H1 (cell line): Measurements from ENCODE around the gene CAMTA1. TPM values are rescaled to one million over a fixed set of nuclear protein-coding genes. Genes with fewer than 3 reads are reported as not detected.

Experiments
- CTCF ChIA-PET: fragments of 300-600 bp; sonication (Branson Sonifier 250); formaldehyde crosslinking; loops from one replicate; lab custom pipeline; 2021; ENCODE audit not compliant: partially characterized antibody; lab: Charles Lee
- POLR2A ChIA-PET: fragments of 300-600 bp; sonication (Branson Sonifier 250); formaldehyde crosslinking; loops from one replicate; lab custom pipeline; 2021; ENCODE audit warnings: inconsistent platforms; ENCODE audit not compliant: partially characterized antibody; lab: Charles Lee
- DNase-seq, 2 experiments: peaks; one replicate each; pipeline versions ENCODE4 v3.0.0 to v3.0.0-alpha.2; 2010 to 2022; ENCODE audit warnings: low spot score in 2 of 2, low read depth in 1 of 2, mixed read lengths in 1 of 2
- FAIRE-seq: peaks from 2 replicates; lab custom pipeline; 2011; peaks lifted over from hg19 to GRCh38; lab: Jason Lieb, UNC
- H2AFZ ChIP-seq: 2 replicates; pipeline ENCODE4 v1.8.1; 2012; ENCODE audit warnings: low read length, inconsistent platforms
- H2AK5ac ChIP-seq: 2 replicates; pipeline ENCODE4 v1.6.1; 2013; ENCODE audit warnings: low read depth, low read length
- H2BK120ac ChIP-seq: replicated peaks from 2 replicates; pipeline ENCODE3; 2013; ENCODE audit warnings: low read depth, low read length, inconsistent platforms
- H2BK12ac ChIP-seq: 2 replicates; pipeline ENCODE4 v1.6.1; 2013; ENCODE audit warnings: low read depth, low read length
- H2BK15ac ChIP-seq: 2 replicates; pipeline ENCODE4 v1.6.1; 2013; ENCODE audit warnings: low read length
- H2BK20ac ChIP-seq: 2 replicates; pipeline ENCODE4 v1.6.1; 2013; ENCODE audit warnings: low read length
- H2BK5ac ChIP-seq: 2 replicates; pipeline ENCODE4 v1.6.1; 2013; ENCODE audit warnings: low read depth, low read length
- H3K14ac ChIP-seq: 2 replicates; pipeline ENCODE4 v1.6.1; 2013; ENCODE audit warnings: inconsistent platforms; ENCODE audit not compliant: insufficient read length
- H3K18ac ChIP-seq: 2 replicates; pipeline ENCODE4 v1.6.1; 2013; ENCODE audit warnings: low read length; ENCODE audit errors: extremely low read depth
- H3K23ac ChIP-seq: 2 replicates; pipeline ENCODE4 v1.6.1; 2013; ENCODE audit warnings: inconsistent platforms; ENCODE audit not compliant: insufficient read length
- H3K23me2 ChIP-seq: 2 replicates; pipeline ENCODE4 v1.6.1; 2013; ENCODE audit warnings: low read depth, low read length
- H3K27ac ChIP-seq: 2 replicates; pipeline ENCODE4 v1.6.1; 2011; ENCODE audit warnings: low read depth, low read length, inconsistent platforms
- H3K27me3 ChIP-seq, 4 experiments: replicated peaks in 1 of 4; 1 replicate in 1 of 4; 2 replicates in 3 of 4; pipeline versions ENCODE4 v1.6.1 to v1.8.1; 2011 to 2013; ENCODE audit warnings: low read length in 3 of 4, mild to moderate bottlenecking in 3 of 4, inconsistent platforms in 2 of 4, mixed read lengths in 2 of 4, moderate library complexity in 1 of 4; ENCODE audit not compliant: control insufficient read depth in 3 of 4, insufficient read depth in 3 of 4; ENCODE audit errors: extremely low read depth in 1 of 4
- H3K36me3 ChIP-seq, 4 experiments: 2 replicates each; pipeline versions ENCODE4 v1.6.1 to v1.8.1; 2011 to 2013; ENCODE audit warnings: mild to moderate bottlenecking in 4 of 4, low read length in 3 of 4, moderate library complexity in 2 of 4, control low read depth in 1 of 4, inconsistent platforms in 1 of 4; ENCODE audit not compliant: insufficient read depth in 4 of 4, control insufficient read depth in 2 of 4
- H3K4ac ChIP-seq: replicated peaks from 2 replicates; pipeline ENCODE3; 2013; ENCODE audit warnings: low read length, low read depth, mixed read lengths, inconsistent platforms; ENCODE audit not compliant: insufficient read length
- H3K4me1 ChIP-seq, 4 experiments: replicated peaks in 1 of 4; 1 replicate in 1 of 4; 2 replicates in 3 of 4; pipeline versions ENCODE4 v1.6.1 to v1.8.1; 2011 to 2013; ENCODE audit warnings: low read length in 3 of 4, inconsistent platforms in 2 of 4, mixed read lengths in 1 of 4; ENCODE audit not compliant: insufficient read depth in 4 of 4, control insufficient read depth in 3 of 4
- H3K4me2 ChIP-seq, 2 experiments: 2 replicates each; pipeline versions ENCODE4 v1.6.1 to v1.8.1; 2011 to 2013; ENCODE audit warnings: low read depth in 2 of 2, low read length in 2 of 2, control low read depth in 1 of 2, inconsistent platforms in 1 of 2, mild to moderate bottlenecking in 1 of 2; ENCODE audit not compliant: insufficient read depth in 1 of 2
- H3K4me3 ChIP-seq, 4 experiments: fragments of 200-600, 300-600 bp in 1 of 4; sonication (generic), shearing (Covaris generic), sonication (Bioruptor Twin) in 1 of 4; 2 replicates each; pipeline versions ENCODE4 v1.5.1 to v1.8.1; 2011 to 2016; ENCODE audit warnings: low read length in 4 of 4, low read depth in 3 of 4, control low read depth in 2 of 4, inconsistent platforms in 2 of 4, mild to moderate bottlenecking in 2 of 4, mixed read lengths in 1 of 4, moderate library complexity in 1 of 4; ENCODE audit not compliant: insufficient read depth in 2 of 4; ENCODE audit errors: extremely low read depth in 1 of 4
- H3K56ac ChIP-seq: replicated peaks from 2 replicates; pipeline ENCODE3; 2013; ENCODE audit warnings: low read depth, mild to moderate bottlenecking, mixed read lengths, low read length, inconsistent platforms; ENCODE audit not compliant: insufficient read length
- H3K79me1 ChIP-seq: 2 replicates; pipeline ENCODE4 v1.6.1; 2013; ENCODE audit warnings: low read depth, low read length, control low read depth
- H3K79me2 ChIP-seq, 2 experiments: 2 replicates each; pipeline versions ENCODE4 v1.6.1 to v1.8.1; 2012 to 2013; ENCODE audit warnings: low read length in 2 of 2, mild to moderate bottlenecking in 2 of 2, inconsistent platforms in 1 of 2; ENCODE audit not compliant: insufficient read depth in 2 of 2, control insufficient read depth in 1 of 2
- H3K9ac ChIP-seq, 4 experiments: replicated peaks in 1 of 4; 1 replicate in 1 of 4; 2 replicates in 3 of 4; pipeline versions ENCODE4 v1.6.1 to v1.8.1; 2011 to 2013; ENCODE audit warnings: low read depth in 3 of 4, low read length in 3 of 4, control low read depth in 2 of 4, mild to moderate bottlenecking in 2 of 4, moderate library complexity in 2 of 4, inconsistent platforms in 1 of 4; ENCODE audit errors: extremely low read depth in 1 of 4
- H3K9me3 ChIP-seq, 2 experiments: 2 replicates each; pipeline versions ENCODE4 v1.6.1 to v1.8.1; 2012 to 2013; ENCODE audit warnings: mild to moderate bottlenecking in 2 of 2, moderate library complexity in 2 of 2, control low read depth in 1 of 2, inconsistent platforms in 1 of 2, low read depth in 1 of 2, low read length in 1 of 2, mixed read lengths in 1 of 2; ENCODE audit not compliant: insufficient read depth in 2 of 2
- H4K20me1 ChIP-seq, 2 experiments: replicated peaks in 1 of 2; 2 replicates each; pipeline versions ENCODE3 to v1.8.1; 2011 to 2013; ENCODE audit warnings: inconsistent platforms in 2 of 2, low read length in 2 of 2, mild to moderate bottlenecking in 1 of 2; ENCODE audit not compliant: insufficient read depth in 2 of 2, control insufficient read depth in 1 of 2
- H4K5ac ChIP-seq: 2 replicates; pipeline ENCODE4 v1.6.1; 2013; ENCODE audit warnings: low read length, low read depth, mixed read lengths, inconsistent platforms; ENCODE audit not compliant: insufficient read length
- H4K8ac ChIP-seq: 2 replicates; pipeline ENCODE4 v1.8.0; 2013; ENCODE audit warnings: mild to moderate bottlenecking, moderate library complexity, low read length, inconsistent platforms; ENCODE audit not compliant: insufficient read depth; ENCODE audit errors: extremely low read depth
- H4K91ac ChIP-seq: replicated peaks from 2 replicates; pipeline ENCODE3; 2013; ENCODE audit warnings: low read length, mixed read lengths, inconsistent platforms; ENCODE audit not compliant: insufficient read length
- BCL11A ChIP-seq, 2 experiments: IDR thresholded peaks; one replicate each; pipeline ENCODE4 v1.6.1; 2011; ENCODE audit warnings: low read depth in 2 of 2, low read length in 2 of 2, mild to moderate bottlenecking in 2 of 2
- CHD2 ChIP-seq: IDR thresholded peaks from 2 replicates; pipeline ENCODE4 v1.6.1; 2012; ENCODE audit warnings: low read length, improper control_type of control experiment
- CTBP2 ChIP-seq: IDR thresholded peaks from 2 replicates; pipeline ENCODE4 v1.7.0; 2011; ENCODE audit warnings: borderline replicate concordance, mild to moderate bottlenecking, moderate library complexity, mixed read lengths, low read length; ENCODE audit not compliant: insufficient read depth, insufficient read length
- HDAC6 ChIP-seq: IDR thresholded peaks from one replicate; pipeline ENCODE4 v1.7.1; 2012; ENCODE audit warnings: low read depth, mild to moderate bottlenecking, inconsistent platforms, low read length, moderate library complexity
- JUN ChIP-seq: IDR thresholded peaks from 2 replicates; pipeline ENCODE4 v1.6.1; 2011; ENCODE audit warnings: low read depth, mild to moderate bottlenecking, improper control_type of control experiment, low read length
- PHF8 ChIP-seq: fragments of 200-600 bp; sonication (generic); conservative IDR thresholded peaks from 2 replicates; pipeline ENCODE4 v1.7.1; 2012; ENCODE audit warnings: low read depth, mild to moderate bottlenecking, inconsistent platforms, low read length, moderate library complexity
- RAD21 ChIP-seq, 2 experiments: IDR thresholded peaks in 1 of 2; conservative IDR thresholded peaks in 1 of 2; 2 replicates each; pipeline ENCODE4 v1.6.1; 2011; ENCODE audit warnings: low read depth in 2 of 2, low read length in 2 of 2, improper control_type of control experiment in 1 of 2, inconsistent platforms in 1 of 2, mild to moderate bottlenecking in 1 of 2, moderate library complexity in 1 of 2
- SUZ12 ChIP-seq: fragments of 200-600 bp; sonication (generic); IDR thresholded peaks from 2 replicates; pipeline ENCODE4 v1.6.1; 2012; ENCODE audit warnings: mild to moderate bottlenecking, inconsistent platforms, low read length, moderate library complexity, mixed read lengths
- WGBS, 2 experiments: shearing (Covaris generic) in 1 of 2; methylation state at CpG; one replicate each; pipeline versions ENCODE4 v1.1.6 to v1.1.7; 2013 to 2015; ENCODE audit warnings: low lambda C conversion rate in 2 of 2, mixed read lengths in 2 of 2, inconsistent platforms in 1 of 2, low coverage in 1 of 2, missing lambda C conversion rate in 1 of 2; ENCODE audit not compliant: insufficient replicate concordance in 2 of 2, insufficient coverage in 1 of 2, insufficient read length in 1 of 2; ENCODE audit errors: extremely low coverage in 1 of 2, missing lambda C conversion rate in 1 of 2; 5-methylcytosine and 5-hydroxymethylcytosine counted together
- polyA plus RNA-seq, 7 experiments: library from polyadenylated mRNA; depleted of rRNA in 3 of 7; stranded (reverse) in 5 of 7; unstranded in 2 of 7; fragments of >200 nt in 5 of 7; fragments of 200-250 nt in 2 of 7; gene quantifications; 1 replicate in 5 of 7; 2 replicates in 1 of 7; 4 replicates in 1 of 7; pipeline versions ENCODE4 v1.2.1 to v1.2.3, GENCODE V29; 2011 to 2013; ENCODE audit warnings: missing spikeins in 2 of 7, mixed read lengths in 2 of 7
- total RNA-seq: library from RNA; stranded (reverse); fragmentation: NEBNext Ultra II Directional; extraction: Animal tissue kit (Norgen Biotek cat#: 25700); gene quantifications from 2 replicates; pipeline ENCODE4 v1.2.1, GENCODE V29; 2021

Gene CAMTA1
- total and polyA plus RNA-seq, 2 of the 8 experiments (the other 6 are each of a cell fraction or from before 2014, with no cell fraction given), result 65.0 to 119 TPM

- Histone ChIP-seq H3K36me3 (no peaks in the 10 kb centered on the region), H4K5ac (no peak overlapping the region), H3K23me2 (no peaks in the 10 kb centered on the region), H3K79me1 (no peaks in the 10 kb centered on the region), H4K91ac (no peak overlapping the region), H3K9me3 (0 out of 4 replicates have a peak, but pooled peaks cover 0 to 3% of the 10 kb centered on the region in 2 experiments), H2BK15ac (no peak overlapping the region), H3K4me3 (no peak overlapping the region), H3K4me2 (no peak overlapping the region), H4K8ac (peak overlapping the region; percentile 65; the same call in 1 of the 2 replicates), H2AFZ (no peak overlapping the region), H3K9ac (no peak overlapping the region), H3K4ac (no peak overlapping the region), H2AK5ac (no peak overlapping the region), H3K56ac (no peak overlapping the region), H4K20me1 (no peaks in the 10 kb centered on the region), H2BK20ac (0 out of 2 replicates have a peak overlapping the region, but pooled peaks have one; percentile 48), H2BK120ac (no peak overlapping the region), H3K27me3 (no peaks in the 10 kb centered on the region), H3K14ac (no peak overlapping the region), H2BK12ac (0 out of 2 replicates have a peak overlapping the region, but pooled peaks have one; percentile 27), H3K79me2 (no peaks in the 10 kb centered on the region), H3K4me1 (no peaks in the 10 kb centered on the region), H3K18ac (no peak overlapping the region), H3K27ac (no peak overlapping the region), H2BK5ac (no peak overlapping the region), H3K23ac (no peak overlapping the region)
- DNase-seq, result no peak
- 87% methylated on average over 11 of the region's 18 CpGs; no CpG with 5 or more reads in 1 of the 2 experiments for WGBS, 2 experiments
- POLR2A ChIA-PET, result interaction anchor here (0.8 kb wide), 1 partner anchor 9 kb away, joined by 4 read pairs; no protein-coding TSS in a partner anchor
- no peak for FAIRE-seq
- CTCF ChIA-PET, result interaction anchor here (0.8 to 5.3 kb wide), 13 partner anchors 11 to 188 kb away, joined by 3 to 36 read pairs (median 4); no protein-coding TSS in a partner anchor
- TF ChIP-seq PHF8, result no peak
- TF ChIP-seq BCL11A (IDR thresholded peaks at IDR 0.05; ENCODE audit: low read depth in 2 of 2, low read length in 2 of 2), result no peak
- no peak for TF ChIP-seq CHD2
- TF ChIP-seq CTBP2, result no peak
- TF ChIP-seq SUZ12, result no peak
- TF ChIP-seq RAD21 (IDR thresholded peaks at IDR 0.05 in 1 of 2, conservative IDR thresholded peaks at IDR 0.05 in 1 of 2; ENCODE audit: low read depth in 2 of 2, low read length in 2 of 2), result peak in 1 of 2 experiments; percentile 30; a peak in 2 of 4 replicates
- no peak for TF ChIP-seq JUN
- TF ChIP-seq HDAC6, result no peak
Measured at GRCh38 chr1:7641587-7642417, 856.5 kb downstream of the CAMTA1 start.
